ENCODE measurements around the gene PDE10A.

Gene PDE10A

GRCh38 chr6:165662749-165663376, at the start of gene PDE10A:
Gene PDE10A, minus strand, starts transcription at chr6:165663241. Its CDS starts 430 bp downstream, at chr6:165662811.
- DNase-seq (ENCODE audit: low spot score) = no peak

- DNase-seq (ENCODE audit: low spot score) = no peak
Observed at GRCh38 chr6:165708985-165709576, 46.0 kb upstream of the PDE10A start.

DNA sequence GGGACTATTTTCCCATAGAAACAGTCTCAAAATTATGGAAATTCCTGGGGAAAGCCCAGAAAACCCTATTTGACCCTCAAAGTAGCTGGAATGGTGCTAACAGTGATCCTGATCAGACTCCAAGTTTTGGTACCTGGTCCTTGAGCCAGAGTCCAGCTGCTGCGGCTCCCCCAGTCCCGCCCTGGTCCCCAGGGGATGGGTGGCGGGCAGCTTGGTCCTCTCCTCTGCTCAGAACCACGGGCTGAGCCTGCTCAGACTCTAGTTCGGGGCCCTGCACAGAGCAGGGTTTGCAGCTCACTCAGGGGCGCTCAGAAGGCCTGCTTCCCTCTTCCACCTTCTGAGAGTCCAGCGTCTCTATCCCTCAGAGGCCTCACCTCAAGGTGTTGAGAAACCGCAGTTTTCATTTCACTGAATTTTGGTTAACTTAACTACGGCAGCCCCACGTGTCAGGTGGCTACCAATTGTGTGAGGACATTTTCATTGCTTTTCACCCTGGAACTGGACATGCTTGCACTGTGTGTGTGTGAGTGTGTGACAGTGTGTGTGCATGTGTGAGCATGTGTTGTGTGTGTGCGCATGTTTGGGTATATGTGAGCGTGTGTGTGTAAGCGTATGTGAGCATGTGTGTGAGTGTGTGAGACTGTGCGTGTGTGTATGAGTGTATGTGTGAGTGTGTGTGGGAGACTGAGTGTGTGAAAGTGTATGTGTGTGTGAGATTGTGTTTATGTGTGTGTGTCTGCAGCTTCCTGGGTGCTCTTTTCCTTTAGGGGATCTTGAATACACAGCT, 44.2 kb upstream of the PDE10A start:
- no peak for DNase-seq (ENCODE audit: low spot score)

DNA sequence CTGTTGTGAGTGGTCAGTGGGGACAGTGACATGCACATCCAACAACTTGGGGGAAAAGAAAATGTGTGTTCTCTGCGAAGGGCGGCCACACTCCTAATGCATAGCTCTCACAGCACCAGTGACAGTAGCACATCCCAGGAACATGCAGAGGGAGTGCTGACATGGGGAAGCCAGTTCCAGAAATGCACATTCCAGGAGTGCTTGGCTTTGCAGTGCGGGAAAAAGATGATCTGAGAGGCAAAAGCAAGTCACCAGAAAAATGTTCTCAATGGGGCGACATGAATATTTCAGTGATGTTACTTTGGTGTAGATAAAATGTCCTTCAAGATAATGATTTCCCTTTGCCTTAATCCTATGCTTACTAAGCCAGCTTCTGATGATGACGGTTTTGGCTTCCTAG, 42.9 kb upstream of the PDE10A start:
- DNase-seq (ENCODE audit: low spot score) = no peak

DNA sequence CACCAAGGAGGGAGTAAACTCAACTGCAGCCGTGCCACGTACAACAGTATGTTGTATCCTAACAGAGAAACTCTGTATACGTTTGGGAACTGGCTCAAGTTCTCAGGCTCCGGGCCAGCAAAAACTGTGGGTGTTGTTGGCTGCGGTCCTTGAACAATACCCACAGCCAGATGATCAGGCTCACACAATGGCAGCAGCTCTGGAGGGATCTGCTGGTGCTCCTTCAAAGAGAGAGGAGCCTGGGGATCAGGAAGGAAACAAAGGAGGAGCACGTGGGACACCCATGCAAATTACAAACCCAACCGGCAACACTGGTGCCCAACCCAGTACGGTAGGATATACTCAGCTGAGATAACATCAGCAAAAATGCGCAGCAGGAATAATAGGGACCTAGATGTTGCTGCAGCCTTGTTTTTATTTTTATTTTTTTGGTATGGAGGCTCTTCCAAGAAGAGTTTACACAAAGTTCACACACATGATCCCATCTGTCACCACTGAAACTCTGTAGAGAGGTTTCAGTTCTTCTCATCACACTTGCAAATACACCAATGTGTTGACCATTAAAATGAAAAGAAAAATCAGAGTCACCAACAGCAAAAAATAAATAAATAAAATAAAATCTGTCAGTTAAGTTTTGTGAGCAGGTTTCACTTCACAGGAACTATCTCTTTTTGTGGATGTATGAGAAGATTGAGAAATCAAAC, 41.2 kb upstream of the PDE10A start:
- no peak for DNase-seq (ENCODE audit: low spot score)

DNA sequence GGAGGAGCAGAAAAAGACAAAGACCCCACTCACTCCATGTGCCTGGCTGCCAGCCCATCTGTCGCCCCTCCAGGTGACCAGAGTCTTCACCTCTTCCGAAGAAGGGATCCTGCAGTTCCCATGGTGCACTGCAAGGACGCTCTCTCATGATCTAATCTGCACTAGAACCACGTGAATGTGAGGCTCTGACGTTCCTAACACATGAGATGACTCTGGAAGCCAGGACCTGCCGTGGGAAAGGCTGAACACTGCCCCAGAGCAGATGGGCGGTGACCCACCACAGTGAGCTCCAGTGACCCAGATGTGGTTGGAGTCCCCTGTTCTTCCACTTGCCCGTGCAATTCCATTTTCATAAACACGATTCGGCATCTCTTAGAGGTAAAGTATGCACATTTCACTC, 39.6 kb upstream of the PDE10A start:
- no peak for DNase-seq (ENCODE audit: low spot score)

- DNase-seq (ENCODE audit: low spot score) = no peak
Observed at GRCh38 chr6:165701564-165702354, 38.7 kb upstream of the PDE10A start.

- no peak for DNase-seq (ENCODE audit: low spot score)
Observed at GRCh38 chr6:165701005-165701404, 38.0 kb upstream of the PDE10A start.

GRCh38 chr6:165698868-165699267, 35.8 kb upstream of the PDE10A start:
- DNase-seq (ENCODE audit: low spot score) = no peak

- DNase-seq (ENCODE audit: low spot score) = no peak
Observed at GRCh38 chr6:165697171-165697570, 34.1 kb upstream of the PDE10A start.

DNA sequence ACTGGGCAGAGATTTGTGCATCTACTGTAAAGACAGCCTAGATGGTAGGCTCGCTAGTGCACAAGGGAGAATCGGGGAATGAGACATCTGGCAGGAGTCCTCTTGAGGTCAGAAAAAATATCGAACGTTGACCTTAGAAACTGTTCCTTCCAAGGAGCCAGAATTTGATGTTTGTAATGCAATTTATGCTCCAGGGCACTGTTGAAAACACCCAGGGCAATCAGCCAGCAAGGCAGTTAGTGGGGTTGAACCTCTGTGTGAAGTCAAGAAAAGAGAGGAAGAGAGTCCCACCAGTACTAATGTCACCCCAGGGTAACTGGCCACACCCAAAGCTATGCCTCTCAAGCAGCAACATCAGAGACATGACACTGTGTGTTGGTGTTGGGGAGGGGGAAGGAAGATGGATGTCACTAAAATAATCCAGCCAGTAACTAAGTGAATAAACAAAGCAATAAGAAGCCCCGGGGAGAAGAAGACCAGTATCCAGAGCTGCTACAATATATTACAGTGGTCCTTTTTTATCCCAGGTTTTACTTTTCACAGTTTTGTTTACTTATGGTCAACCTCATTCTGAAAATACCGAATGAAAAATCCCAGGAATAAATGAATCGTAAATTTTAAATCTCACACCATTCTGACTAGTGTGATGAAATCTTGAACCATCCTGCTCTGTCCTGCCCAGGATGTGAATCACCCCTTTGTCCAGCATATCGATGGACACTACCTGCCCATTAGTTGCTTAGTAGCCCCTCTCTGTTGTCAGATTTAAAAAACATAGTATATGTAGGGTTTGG, 32.9 kb upstream of the PDE10A start:
- no peak for DNase-seq (ENCODE audit: low spot score)

- no peak for DNase-seq (ENCODE audit: low spot score)
Observed at GRCh38 chr6:165694296-165694695, 31.3 kb upstream of the PDE10A start.

- no peak for DNase-seq (ENCODE audit: low spot score)
Observed at GRCh38 chr6:165692106-165692653, 29.1 kb upstream of the PDE10A start.

DNA sequence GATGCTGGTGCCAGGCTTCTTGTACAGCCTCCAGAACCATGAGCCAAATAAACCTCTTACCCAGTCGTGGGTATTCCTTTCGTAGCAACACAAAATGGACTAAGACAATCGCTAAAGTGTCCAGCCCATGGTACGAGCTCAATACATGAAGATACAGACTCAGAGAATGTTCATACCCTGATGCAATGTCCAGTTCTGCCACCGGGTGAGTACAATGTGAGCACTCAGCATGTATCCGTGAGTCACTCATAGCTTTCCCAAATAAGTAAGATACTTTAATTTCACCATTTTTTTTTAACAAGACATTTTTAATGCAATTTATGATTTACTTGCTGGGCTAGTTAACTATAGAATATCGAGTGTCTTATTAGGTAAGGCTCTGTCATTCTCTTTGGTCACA, 26.7 kb upstream of the PDE10A start:
- no peak for DNase-seq (ENCODE audit: low spot score)

DNA sequence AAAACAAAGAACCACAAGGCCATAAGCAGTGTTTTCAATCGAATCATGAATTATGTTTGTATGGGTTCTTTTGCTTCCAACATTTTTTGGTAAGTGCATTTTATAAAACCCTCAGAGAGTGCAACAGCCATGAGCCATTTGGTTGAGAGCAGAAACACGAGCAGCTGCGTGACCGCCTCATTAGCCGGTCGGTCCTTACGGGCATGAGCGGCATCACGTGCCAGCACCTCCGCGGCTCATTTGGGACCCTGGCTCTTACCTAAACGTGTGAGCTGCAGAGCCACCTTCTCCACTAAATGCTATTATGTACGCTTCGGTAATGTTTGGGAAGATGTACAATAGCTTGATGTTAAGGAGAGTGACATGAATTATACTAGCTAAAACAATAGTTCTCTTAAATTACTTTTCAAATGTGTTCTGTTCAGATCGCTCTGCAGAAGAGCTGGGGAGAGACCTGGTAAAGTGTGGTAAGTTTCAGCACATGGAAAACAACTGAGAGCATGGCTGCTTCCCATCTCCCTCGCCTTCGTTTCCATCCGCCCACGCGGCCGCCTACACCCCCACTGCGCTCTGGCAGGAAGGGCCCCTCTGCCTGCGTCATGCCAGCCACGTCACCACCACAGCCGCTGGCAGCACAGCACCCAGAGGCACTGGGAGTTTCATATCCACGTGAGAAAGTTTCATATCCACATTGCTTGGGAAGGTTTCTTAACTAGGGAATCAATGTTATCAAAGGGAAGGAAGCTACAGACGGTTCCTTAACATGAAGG, 23.7 kb upstream of the PDE10A start:
- no peak for DNase-seq (ENCODE audit: low spot score)

- DNase-seq (ENCODE audit: low spot score) = no peak
Observed at GRCh38 chr6:165685302-165685701, 22.3 kb upstream of the PDE10A start.

- no peak for DNase-seq (ENCODE audit: low spot score)
Observed at GRCh38 chr6:165684333-165684732, 21.3 kb upstream of the PDE10A start.

DNA sequence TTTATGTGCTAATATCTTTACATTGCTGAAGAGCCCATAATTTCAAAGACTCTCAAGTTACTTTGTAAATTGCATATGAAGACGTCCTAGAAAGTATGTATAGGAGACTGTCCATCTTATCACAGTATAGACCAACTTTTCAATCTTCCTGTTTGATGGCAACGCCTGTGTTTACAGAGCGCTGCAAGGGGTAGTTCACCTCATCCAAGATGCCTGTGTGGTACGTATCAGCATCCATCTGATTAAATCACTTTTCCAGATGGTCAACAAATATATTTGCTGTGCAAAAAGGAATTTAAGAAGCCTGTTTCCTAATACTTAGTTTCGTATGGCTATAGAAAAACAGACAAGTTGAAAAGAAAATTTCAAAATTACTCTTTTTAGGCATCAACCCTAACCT, 17.9 kb upstream of the PDE10A start:
- DNase-seq (ENCODE audit: low spot score) = no peak

DNA sequence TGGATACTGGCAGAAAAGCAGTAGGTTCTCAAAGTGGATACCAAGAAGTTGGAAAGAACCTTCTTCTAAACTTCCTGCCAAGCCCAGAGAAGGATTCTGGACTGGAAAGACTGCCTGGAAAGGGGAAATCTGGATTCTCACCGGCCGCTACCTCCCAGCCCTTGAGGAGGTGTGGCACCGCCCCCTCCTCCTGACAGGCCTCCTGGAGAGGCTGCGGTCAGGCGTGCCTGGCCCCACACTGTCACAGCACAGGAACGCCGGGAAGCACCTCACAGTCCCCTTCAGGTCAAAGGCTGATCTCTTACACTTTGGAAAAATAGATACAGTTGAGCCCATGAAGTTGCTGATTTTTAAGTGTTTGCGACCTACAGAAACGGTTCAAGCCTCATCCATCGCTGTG, 16.3 kb upstream of the PDE10A start:
- no peak for DNase-seq (ENCODE audit: low spot score)

GRCh38 chr6:165678904-165679303, 15.9 kb upstream of the PDE10A start:
- DNase-seq (ENCODE audit: low spot score) = no peak

Measured in SW480 (cell line).